Measurements from ENCODE around the gene FBXL17. TPM values are rescaled to one million over a fixed set of nuclear protein-coding genes. Genes with fewer than 3 reads are reported as not detected.

Gene FBXL17
- total and polyA plus RNA-seq, 9 of the 15 experiments (the other 6 are each of a cell fraction or from before 2014, with no cell fraction given), result 0.32 to 5.4 (median 1.8) TPM

DNA sequence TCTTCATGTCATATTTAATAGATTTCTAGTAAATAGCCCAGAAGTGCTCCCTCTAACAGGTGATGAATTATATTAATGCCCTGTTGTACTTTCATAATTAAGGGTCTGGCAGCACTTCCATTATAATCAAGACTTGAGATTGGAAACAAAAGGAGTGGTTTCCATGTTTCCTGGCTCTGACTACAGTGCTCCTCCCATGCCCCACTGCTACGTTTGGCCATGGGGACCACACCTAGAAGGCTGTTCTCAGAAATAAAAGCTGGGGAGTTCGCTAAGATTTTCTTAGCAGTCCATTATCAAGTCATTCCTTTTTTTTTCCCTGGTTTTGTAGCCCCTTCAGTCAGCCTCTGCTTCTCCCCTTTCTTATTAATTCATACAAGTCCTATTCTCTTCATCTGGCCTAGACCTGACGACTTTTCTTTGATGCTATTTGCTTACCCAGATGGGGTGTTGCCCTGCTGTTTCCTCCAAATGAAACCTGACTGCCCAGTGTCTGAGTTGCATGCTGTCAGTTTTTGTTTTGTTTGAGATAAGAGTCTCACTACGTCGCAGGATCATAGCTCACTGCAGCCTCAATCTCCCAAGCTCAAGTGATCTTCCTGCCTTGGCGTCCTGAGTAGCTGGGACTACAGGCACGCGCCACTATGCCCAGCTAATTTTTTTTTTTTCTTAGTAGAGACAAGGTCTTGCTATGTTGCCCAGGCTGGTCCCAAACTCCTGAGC, 399.0 kb downstream of the FBXL17 start (continued):
- no peak for TF ChIP-seq CHD2 (IDR thresholded peaks at IDR 0.05; ENCODE audit: low read depth, low read length)

DNA sequence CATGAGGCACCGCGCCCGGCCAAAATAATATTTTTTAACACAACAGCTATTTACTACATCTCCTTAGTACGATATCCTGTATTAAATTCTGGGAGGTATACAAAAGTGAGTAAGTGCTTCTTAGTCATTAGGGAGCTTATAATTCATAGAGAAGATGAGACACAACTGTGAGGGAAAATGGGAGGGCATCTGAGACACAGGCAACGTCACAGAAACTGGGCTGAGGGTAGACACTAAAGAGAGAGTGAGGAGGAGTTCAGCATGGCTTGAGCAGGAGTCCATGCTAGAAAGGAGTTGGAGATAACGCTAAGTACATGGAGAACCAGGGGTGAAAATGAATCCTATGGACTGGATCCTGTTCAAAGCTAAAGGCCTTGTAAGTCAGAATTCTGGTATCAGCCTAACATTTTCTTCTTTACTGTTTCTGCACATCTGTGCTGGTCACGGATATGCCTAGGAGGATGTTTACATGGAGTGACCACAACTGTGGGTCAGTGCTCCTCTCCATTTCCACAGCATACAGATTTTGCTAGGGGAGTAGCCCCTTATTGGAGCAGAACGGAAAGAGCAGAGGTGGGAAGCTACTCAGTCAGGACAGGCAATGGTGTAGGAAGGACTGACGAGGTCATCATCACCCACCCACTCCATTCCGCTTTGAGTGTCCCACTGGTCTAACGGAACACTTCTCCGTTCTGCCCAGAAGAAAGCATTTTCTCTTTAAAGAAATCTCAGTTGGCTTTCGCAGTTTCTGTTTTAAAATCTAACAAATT, 400.8 kb downstream of the FBXL17 start:
- ATAC-seq, result no peak
- intact Hi-C loops (cut with micrococcal nuclease), result no loop called here
- no peak for TF ChIP-seq RUNX1 (IDR thresholded peaks at IDR 0.05; ENCODE audit: low read depth)
- TF ChIP-seq, protein P1, sequence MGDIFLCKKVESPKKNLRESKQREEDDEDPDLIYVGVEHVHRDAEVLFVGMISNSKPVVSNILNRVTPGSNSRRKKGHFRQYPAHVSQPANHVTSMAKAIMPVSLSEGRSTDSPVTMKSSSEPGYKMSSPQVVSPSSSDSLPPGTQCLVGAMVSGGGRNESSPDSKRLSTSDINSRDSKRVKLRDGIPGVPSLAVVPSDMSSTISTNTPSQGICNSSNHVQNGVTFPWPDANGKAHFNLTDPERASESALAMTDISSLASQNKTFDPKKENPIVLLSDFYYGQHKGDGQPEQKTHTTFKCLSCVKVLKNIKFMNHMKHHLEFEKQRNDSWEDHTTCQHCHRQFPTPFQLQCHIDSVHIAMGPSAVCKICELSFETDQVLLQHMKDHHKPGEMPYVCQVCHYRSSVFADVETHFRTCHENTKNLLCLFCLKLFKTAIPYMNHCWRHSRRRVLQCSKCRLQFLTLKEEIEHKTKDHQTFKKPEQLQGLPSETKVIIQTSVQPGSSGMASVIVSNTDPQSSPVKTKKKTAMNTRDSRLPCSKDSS (IDR thresholded peaks at IDR 0.05; ENCODE audit: low read depth, partially characterized antibody), result no peak
- no peak for TF ChIP-seq BRD9 (IDR thresholded peaks at IDR 0.05; ENCODE audit: low read depth, partially characterized antibody)
- no peak for TF ChIP-seq CHD2 (IDR thresholded peaks at IDR 0.05; ENCODE audit: low read depth, low read length)
- TF ChIP-seq ZC3H11A (IDR thresholded peaks at IDR 0.05; ENCODE audit: low read depth, low read length), result no peak
- no peak for TF ChIP-seq TRIM25 (IDR thresholded peaks at IDR 0.05; ENCODE audit: borderline replicate concordance)
- TF ChIP-seq ZBTB7A (IDR thresholded peaks at IDR 0.05; ENCODE audit: borderline replicate concordance, control insufficient read depth, low read depth, low read length), result no peak
- TF ChIP-seq XRCC5 (IDR thresholded peaks at IDR 0.05; ENCODE audit: low read depth, low read length), result no peak
- no peak for TF ChIP-seq SRSF9 (IDR thresholded peaks at IDR 0.05; ENCODE audit: borderline replicate concordance, low read depth, low read length)
- no peak for TF ChIP-seq STAT6 (CRISPR knock-in tag; IDR thresholded peaks at IDR 0.05)
- no peak for TF ChIP-seq KDM1A (IDR thresholded peaks at IDR 0.05)
- TF ChIP-seq MIER1 (IDR thresholded peaks at IDR 0.05; ENCODE audit: low read depth), result no peak

More for the DNA sequence above, 400.8 kb downstream of the FBXL17 start:
- H3K27me3 ChIP-seq (ENCODE audit: control insufficient read depth in 2 of 2, insufficient read depth in 2 of 2, low read length in 2 of 2), result no peaks in the 10 kb centered on the region
- H3K36me3 ChIP-seq (ENCODE audit: control insufficient read depth, insufficient read depth, low read length), result no peaks in the 10 kb centered on the region
- H3K4me2 ChIP-seq (ENCODE audit: insufficient read depth, low read length), result no peak overlapping the region
- H3K9me3 ChIP-seq (replicated peaks; ENCODE audit: control insufficient read depth, insufficient read depth, low read depth, low read length), result no peaks in the 10 kb centered on the region
- DNase-seq (ENCODE audit: extremely low read depth in 1 of 4, low spot score in 3 of 4), result no peak
- H3K4me3 ChIP-seq, result no peak overlapping the region
- CTCF ChIA-PET (ENCODE audit: low intra/inter-chr PET ratio), result no interaction called here
- FAIRE-seq, result no peak
- H3K4me1 ChIP-seq (replicated peaks in 1 of 2; ENCODE audit: control insufficient read depth in 2 of 2, insufficient read depth in 2 of 2, low read length in 2 of 2), result no peaks in the 10 kb centered on the region
- H2AFZ ChIP-seq (ENCODE audit: low read depth, low read length), result no peak overlapping the region
- no peaks in the 10 kb centered on the region for H4K20me1 ChIP-seq (replicated peaks; ENCODE audit: control insufficient read depth, insufficient read depth, low read length)
- H3K9ac ChIP-seq (ENCODE audit: insufficient read depth in 1 of 2, low read depth in 2 of 2, low read length in 2 of 2), result no peak overlapping the region
- no peaks in the 10 kb centered on the region for H3K79me2 ChIP-seq (ENCODE audit: control insufficient read depth, insufficient read depth, low read length)
- in situ Hi-C loops (cut with MboI), result no loop called here
- H3K27ac ChIP-seq (ENCODE audit: extremely low read depth, low read depth, low read length), result no peak overlapping the region
- BruUV-seq (replicated peaks), result no TSS peak
- WGBS (ENCODE audit: insufficient coverage, low coverage, missing lambda C conversion rate), result 4% methylated on average over 11 of the region's 13 CpGs
- no peaks in the 10 kb centered on the region for H3K9me1 ChIP-seq (ENCODE audit: control insufficient read depth, insufficient read depth, low read length)
- POLR2A ChIA-PET, result interaction anchor here (1.4 kb wide), 1 partner anchor 10 kb away, joined by 5 read pairs; no protein-coding TSS in a partner anchor

All from K562 (cell line).